CD4-positive, alpha-beta T cell treated with Interleukin-6 at 100 ng/mL for 8 hours (primary cell): Measurements from ENCODE around the gene SLC25A33.
"Not testable (repeated sequence)": the region's sequence is repeated elsewhere in the genome, so short reads cannot be mapped to it uniquely, and the experiment has no call there.

ENCODE experiments used
- DNase-seq: peaks from one replicate; pipeline ENCODE4 v3.0.0-alpha.2; 2020; ENCODE audit warnings: mixed read lengths, low spot score

SLC25A33 gene

GRCh38 chr1:9539829-9540550 lies 725 bp downstream of the SLC25A33 start:
- DNase-seq: peak; percentile 32

- no peak for DNase-seq
Observed at GRCh38 chr1:9542430-9542829, 3.2 kb downstream of the SLC25A33 start.

GRCh38 chr1:9544926-9545325 lies 5.7 kb downstream of the SLC25A33 start:
- DNase-seq: no peak

- DNase-seq: no peak
Observed at GRCh38 chr1:9549955-9550546, 10.8 kb downstream of the SLC25A33 start.

- DNase-seq: no peak
Observed at GRCh38 chr1:9551984-9552383, 12.7 kb downstream of the SLC25A33 start.

- no peak for DNase-seq
Observed at GRCh38 chr1:9553736-9554144, 14.5 kb downstream of the SLC25A33 start.

- DNase-seq: no peak
Observed at GRCh38 chr1:9555942-9556341, 16.7 kb downstream of the SLC25A33 start.

- no peak for DNase-seq
Observed at GRCh38 chr1:9557624-9558023, 18.4 kb downstream of the SLC25A33 start.

- peak; percentile 24 for DNase-seq
Observed at GRCh38 chr1:9558271-9558945, 19.1 kb downstream of the SLC25A33 start.

- no peak for DNase-seq
Observed at GRCh38 chr1:9558946-9559545, 19.8 kb downstream of the SLC25A33 start.

GRCh38 chr1:9559673-9560072 lies 20.4 kb downstream of the SLC25A33 start:
- DNase-seq: no peak

- DNase-seq: not testable (repeated sequence)
Observed at GRCh38 chr1:9560090-9560489, 20.8 kb downstream of the SLC25A33 start.

- DNase-seq: no peak
Observed at GRCh38 chr1:9561429-9561828, 22.2 kb downstream of the SLC25A33 start.

GRCh38 chr1:9569267-9569666 lies 30.0 kb downstream of the SLC25A33 start:
- no peak for DNase-seq

- not testable (repeated sequence) for DNase-seq
Observed at GRCh38 chr1:9570886-9571529, 31.7 kb downstream of the SLC25A33 start.

GRCh38 chr1:9573723-9574122 lies 34.5 kb downstream of the SLC25A33 start:
- DNase-seq: no peak

- DNase-seq: no peak
Observed at GRCh38 chr1:9575486-9575885, 36.2 kb downstream of the SLC25A33 start.

- DNase-seq: no peak
Observed at GRCh38 chr1:9576903-9577302, 37.6 kb downstream of the SLC25A33 start.

GRCh38 chr1:9577423-9577822 lies 38.2 kb downstream of the SLC25A33 start:
- no peak for DNase-seq

GRCh38 chr1:9580942-9581341 lies 41.7 kb downstream of the SLC25A33 start:
- no peak for DNase-seq

- DNase-seq: no peak
Observed at GRCh38 chr1:9586147-9586766, 47.0 kb downstream of the SLC25A33 start.
